HG03457 (cell line): ENCODE results near the gene RPS6KA5.
A peak's percentile ranks its signal among the peaks of the same experiment; 100 is the strongest.
"Not testable (repeated sequence)": the region's sequence is repeated elsewhere in the genome, so short reads cannot be mapped to it uniquely, and the experiment has no call there.

ENCODE experiments used
- ATAC-seq: cut with Tn5 transposase; IDR thresholded peaks from one replicate; pipeline ENCODE4 v1.9.1; 2021; ENCODE audit warnings: moderate number of reproducible peaks; ENCODE audit not compliant: unreplicated experiment

RPS6KA5 gene

GRCh38 chr14:90942511-90942910, 117.9 kb downstream of the RPS6KA5 start:
- ATAC-seq, result no peak

- ATAC-seq, result no peak
Measured at GRCh38 chr14:90941706-90942105, 118.7 kb downstream of the RPS6KA5 start.

GRCh38 chr14:90940318-90940962, 120.0 kb downstream of the RPS6KA5 start:
- ATAC-seq, result no peak

- ATAC-seq, result not testable (repeated sequence)
Measured at GRCh38 chr14:90939252-90939795, 121.1 kb downstream of the RPS6KA5 start.

GRCh38 chr14:90938615-90939014, 121.8 kb downstream of the RPS6KA5 start:
- ATAC-seq, result no peak

- ATAC-seq, result no peak
Measured at GRCh38 chr14:90936757-90937440, 123.5 kb downstream of the RPS6KA5 start.

GRCh38 chr14:90924621-90925340, 135.7 kb downstream of the RPS6KA5 start:
- ATAC-seq, result no peak

GRCh38 chr14:90922141-90922540, 138.3 kb downstream of the RPS6KA5 start:
- no peak for ATAC-seq

GRCh38 chr14:90911121-90911520, 149.3 kb downstream of the RPS6KA5 start:
- no peak for ATAC-seq

GRCh38 chr14:90907178-90907577, 153.3 kb downstream of the RPS6KA5 start:
- ATAC-seq, result no peak

GRCh38 chr14:90905531-90905930, 154.9 kb downstream of the RPS6KA5 start:
- ATAC-seq, result peak; percentile 71

GRCh38 chr14:90903101-90903500, 157.3 kb downstream of the RPS6KA5 start:
- no peak for ATAC-seq

- no peak for ATAC-seq
Measured at GRCh38 chr14:90900476-90901083, 159.9 kb downstream of the RPS6KA5 start.

- ATAC-seq, result no peak
Measured at GRCh38 chr14:90897022-90897421, 163.4 kb downstream of the RPS6KA5 start.

- ATAC-seq, result no peak
Measured at GRCh38 chr14:90894241-90894640, 166.2 kb downstream of the RPS6KA5 start.

- ATAC-seq, result no peak
Measured at GRCh38 chr14:90893510-90893909, 166.9 kb downstream of the RPS6KA5 start.

GRCh38 chr14:90892970-90893369, 167.5 kb downstream of the RPS6KA5 start:
- ATAC-seq, result no peak

- no peak for ATAC-seq
Measured at GRCh38 chr14:90891326-90891725, 169.1 kb downstream of the RPS6KA5 start.

- no peak for ATAC-seq
Measured at GRCh38 chr14:90890322-90891020, 170.0 kb downstream of the RPS6KA5 start.

GRCh38 chr14:90886297-90886815, 174.1 kb downstream of the RPS6KA5 start:
- no peak for ATAC-seq
